GM20431 (cell line): Measurements from ENCODE around the gene CALCB.

Source experiments
- in situ Hi-C: fragments of 300-500 bp; cut with MseI, MboI; formaldehyde crosslinking; loops from one replicate; pipeline ENCODE4 v1.15.0; 2020; ENCODE audit warnings: low sequenced_read_pairs; ENCODE audit not compliant: unreplicated experiment

The CALCB gene

GRCh38 chr11:15114501-15115475, 41.4 kb downstream of the CALCB start, which contains the start of gene INSC:
Gene INSC (plus strand): TSS chr11:15114923. CDS start chr11:15149175, 34,252 bp downstream.
- in situ Hi-C loops: no loop called here

- in situ Hi-C loops: no loop called here
Measured at GRCh38 chr11:15115686-15116085, 42.3 kb downstream of the CALCB start.

GRCh38 chr11:15117751-15118150, 44.4 kb downstream of the CALCB start:
- in situ Hi-C loops: no loop called here

- in situ Hi-C loops: no loop called here
Measured at GRCh38 chr11:15118431-15118830, 45.0 kb downstream of the CALCB start.

GRCh38 chr11:15119352-15119751, 46.0 kb downstream of the CALCB start:
- in situ Hi-C loops: no loop called here

GRCh38 chr11:15119826-15120225, 46.4 kb downstream of the CALCB start:
- in situ Hi-C loops: no loop called here

GRCh38 chr11:15123849-15124248, 50.5 kb downstream of the CALCB start:
- in situ Hi-C loops: no loop called here

GRCh38 chr11:15124528-15124927, 51.1 kb downstream of the CALCB start:
- in situ Hi-C loops: no loop called here

- in situ Hi-C loops: no loop called here
Measured at GRCh38 chr11:15127341-15127740, 53.9 kb downstream of the CALCB start.
